Keratinocyte (primary cell): ENCODE results near the gene TM4SF5.

Experiments
- CTCF ChIP-seq, 3 experiments: IDR thresholded peaks in 1 of 3; conservative IDR thresholded peaks in 1 of 3; optimal IDR thresholded peaks in 1 of 3; 2 replicates in 2 of 3; 3 replicates in 1 of 3; pipeline versions ENCODE3 to v1.5.1; 2011; ENCODE audit warnings: low read length in 3 of 3, mild to moderate bottlenecking in 3 of 3, moderate library complexity in 2 of 3, control low read depth in 1 of 3, inconsistent platforms in 1 of 3; ENCODE audit not compliant: insufficient read depth in 2 of 3; ENCODE audit errors: extremely low read depth in 1 of 3
- EZH2 ChIP-seq: IDR thresholded peaks from one replicate; pipeline ENCODE4 v1.6.1; 2012; ENCODE audit warnings: inconsistent platforms, mild to moderate bottlenecking, low read length, moderate library complexity

- TF ChIP-seq EZH2, result no peak
- no peak for TF ChIP-seq CTCF (optimal IDR thresholded peaks at IDR 0.05 in 1 of 3, IDR thresholded peaks at IDR 0.05 in 1 of 3, conservative IDR thresholded peaks at IDR 0.05 in 1 of 3; ENCODE audit: extremely low read depth in 1 of 3, insufficient read depth in 2 of 3, low read length in 3 of 3)
Observed at GRCh38 chr17:4769628-4770027, 2.1 kb upstream of the TM4SF5 start.
